NCI-H82 treated with DMSO at 0.1 percent for 48 hours (cell line): ENCODE data around the gene MAT2B.
"Not testable (repeated sequence)": the region's sequence is repeated elsewhere in the genome, so short reads cannot be mapped to it uniquely, and the experiment has no call there.

ENCODE experiments used
- DNase-seq: peaks from one replicate; lab custom pipeline; 2025; ENCODE audit not compliant: unreplicated experiment; lab: John Stamatoyannopoulos, UW

MAT2B gene

GRCh38 chr5:163503106-163504078 lies 2.0 kb upstream of the MAT2B start:
- peak; percentile 21 for DNase-seq

GRCh38 chr5:163504079-163504931 lies 1.1 kb upstream of the MAT2B start:
- DNase-seq: no peak

- DNase-seq: no peak
Observed at GRCh38 chr5:163505049-163505367, 411 bp upstream of the MAT2B start.

DNA sequence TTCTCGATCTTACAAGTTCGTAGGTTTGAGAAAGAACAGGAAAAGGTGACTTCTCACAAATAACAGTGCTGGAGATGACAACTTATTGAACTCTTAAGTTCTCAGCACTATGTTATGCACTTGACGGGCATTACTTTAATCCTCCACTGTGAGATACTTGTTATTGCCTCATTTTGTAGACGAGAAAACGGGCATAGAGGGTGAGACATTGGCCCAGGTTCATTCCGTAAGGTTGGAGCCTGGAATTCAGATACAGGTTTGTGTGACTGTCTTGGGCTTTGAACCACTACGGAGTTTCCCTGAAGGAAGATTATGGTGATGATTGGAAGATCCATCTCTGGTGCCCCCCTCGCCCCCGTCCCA lies 657 bp downstream of the MAT2B start:
- DNase-seq: no peak

DNA sequence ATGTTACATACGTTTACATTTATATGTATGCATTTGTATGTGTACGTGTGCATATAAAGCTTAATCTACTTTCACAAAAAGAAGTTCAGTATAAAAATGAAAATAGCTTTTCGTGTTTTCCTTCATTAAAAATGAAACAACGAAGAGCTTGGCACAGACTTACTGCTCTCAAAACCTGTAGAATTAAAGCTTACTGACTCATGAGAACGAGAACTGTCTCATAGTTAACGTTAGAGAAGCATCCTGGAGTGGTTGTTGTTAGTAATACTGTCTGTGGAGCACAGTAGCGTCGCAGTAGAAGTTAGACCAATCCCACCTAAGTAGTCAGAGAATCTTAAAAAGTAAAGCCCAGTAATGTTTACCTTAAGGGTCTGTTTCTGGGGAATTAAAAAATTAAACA lies 1.3 kb downstream of the MAT2B start:
- DNase-seq: no peak

DNA sequence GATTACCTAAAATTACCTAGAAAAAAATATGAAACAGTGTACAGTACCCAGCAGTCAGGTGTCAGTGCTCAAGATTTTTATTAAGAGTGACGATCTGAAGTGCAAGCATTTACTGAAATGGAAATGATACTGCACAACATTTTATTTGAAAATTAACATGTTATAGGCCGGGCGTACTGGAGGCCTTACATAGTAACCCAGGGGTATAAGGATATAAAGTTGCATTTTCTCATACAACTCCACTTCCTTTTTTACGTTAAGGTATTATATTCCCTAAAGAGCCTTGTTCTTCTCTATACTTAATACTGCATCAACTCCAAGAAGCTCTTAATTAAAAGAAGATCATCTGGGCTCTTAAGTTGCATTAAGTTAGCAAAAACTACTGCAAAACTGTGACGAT lies 3.3 kb downstream of the MAT2B start:
- DNase-seq: no peak

DNA sequence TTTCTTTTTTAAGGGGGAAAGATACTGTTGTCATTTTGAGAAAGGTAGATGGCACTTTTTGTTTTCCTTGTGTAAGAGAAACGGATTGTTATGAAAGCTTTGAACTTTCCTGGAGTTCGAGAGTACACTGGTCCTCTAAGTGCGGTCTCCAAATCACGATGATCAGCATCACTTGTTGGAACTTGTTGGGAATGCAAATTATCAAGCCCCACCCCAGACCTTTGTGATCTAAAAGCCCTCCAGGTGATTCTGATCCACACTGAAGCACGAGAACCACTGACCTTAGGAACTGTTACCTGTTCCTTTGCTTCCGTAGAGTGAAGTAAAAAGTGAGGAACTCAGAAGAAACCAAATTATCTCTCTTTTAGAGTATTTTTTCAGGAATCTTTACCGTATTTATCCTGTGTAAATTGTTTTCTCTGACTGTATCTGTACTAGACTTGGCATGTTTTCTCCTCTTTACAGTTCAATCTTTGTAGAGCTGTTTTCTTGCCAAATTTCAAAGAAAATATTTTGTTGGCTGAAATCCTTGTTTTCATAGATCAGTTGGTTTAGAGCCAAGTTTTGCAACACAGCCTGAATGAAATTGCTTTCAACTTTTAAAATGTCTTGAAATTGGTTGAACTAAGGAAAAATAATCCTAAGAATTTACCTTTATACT lies 4.0 kb downstream of the MAT2B start:
- DNase-seq: no peak

- no peak for DNase-seq
Observed at GRCh38 chr5:163512526-163512925, 7.1 kb downstream of the MAT2B start.

DNA sequence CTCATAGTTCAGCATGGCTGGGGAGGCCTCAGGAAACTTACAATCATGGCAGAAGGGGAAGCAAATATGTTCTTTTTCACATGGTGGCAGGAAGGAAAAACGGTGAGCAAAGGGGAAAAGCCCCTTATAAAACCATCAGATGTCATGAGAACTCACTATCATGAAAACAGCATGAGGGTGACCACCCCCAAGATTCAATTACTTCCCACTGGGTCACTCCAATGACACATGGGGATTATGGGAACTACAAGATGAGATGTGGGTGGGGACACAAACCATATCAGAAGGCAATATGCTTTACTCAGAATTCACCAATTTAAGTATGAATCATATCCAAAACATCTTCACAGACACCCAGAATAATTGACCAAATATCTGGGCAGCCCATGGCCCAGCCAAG lies 19.7 kb downstream of the MAT2B start:
- DNase-seq: no peak

DNA sequence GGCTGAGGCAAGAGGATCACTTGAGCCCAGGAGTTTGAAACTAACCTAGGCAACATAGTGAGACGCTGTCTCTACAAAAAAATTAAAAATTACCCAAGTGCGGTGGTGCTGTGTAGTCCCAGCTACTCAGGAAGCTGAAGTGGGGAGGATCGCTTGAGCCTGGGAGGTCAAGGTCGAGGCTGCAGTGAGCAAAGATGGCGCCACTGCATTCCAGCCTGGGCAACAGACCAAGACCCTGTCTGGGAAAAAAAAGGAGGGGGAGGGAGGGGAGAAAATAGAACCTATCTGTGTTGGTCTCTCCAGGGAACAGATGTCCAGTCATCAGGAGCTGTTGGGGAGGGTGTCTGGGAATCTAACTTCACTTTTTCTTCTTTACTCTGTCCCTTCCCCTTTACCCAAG lies 24.3 kb downstream of the MAT2B start:
- no peak for DNase-seq

DNA sequence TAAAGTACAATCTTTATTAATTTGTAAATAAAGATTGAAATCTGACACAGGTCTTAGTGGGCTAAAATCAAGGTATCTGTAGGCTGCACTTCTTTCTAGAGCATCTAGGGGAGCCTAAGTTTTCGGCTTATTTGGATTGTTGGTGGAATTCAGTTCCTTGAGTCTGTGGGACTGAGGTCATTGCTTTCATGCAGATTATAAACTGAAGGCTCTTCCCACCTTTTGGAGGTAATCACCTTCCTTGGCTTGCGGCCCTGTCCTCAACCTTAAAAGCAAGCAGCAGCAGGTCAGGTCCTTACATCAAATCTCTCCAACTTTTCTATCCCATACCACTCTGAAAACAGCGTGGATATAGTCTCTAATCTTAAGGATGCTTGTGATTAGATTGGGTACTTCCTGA lies 25.9 kb downstream of the MAT2B start:
- no peak for DNase-seq

DNA sequence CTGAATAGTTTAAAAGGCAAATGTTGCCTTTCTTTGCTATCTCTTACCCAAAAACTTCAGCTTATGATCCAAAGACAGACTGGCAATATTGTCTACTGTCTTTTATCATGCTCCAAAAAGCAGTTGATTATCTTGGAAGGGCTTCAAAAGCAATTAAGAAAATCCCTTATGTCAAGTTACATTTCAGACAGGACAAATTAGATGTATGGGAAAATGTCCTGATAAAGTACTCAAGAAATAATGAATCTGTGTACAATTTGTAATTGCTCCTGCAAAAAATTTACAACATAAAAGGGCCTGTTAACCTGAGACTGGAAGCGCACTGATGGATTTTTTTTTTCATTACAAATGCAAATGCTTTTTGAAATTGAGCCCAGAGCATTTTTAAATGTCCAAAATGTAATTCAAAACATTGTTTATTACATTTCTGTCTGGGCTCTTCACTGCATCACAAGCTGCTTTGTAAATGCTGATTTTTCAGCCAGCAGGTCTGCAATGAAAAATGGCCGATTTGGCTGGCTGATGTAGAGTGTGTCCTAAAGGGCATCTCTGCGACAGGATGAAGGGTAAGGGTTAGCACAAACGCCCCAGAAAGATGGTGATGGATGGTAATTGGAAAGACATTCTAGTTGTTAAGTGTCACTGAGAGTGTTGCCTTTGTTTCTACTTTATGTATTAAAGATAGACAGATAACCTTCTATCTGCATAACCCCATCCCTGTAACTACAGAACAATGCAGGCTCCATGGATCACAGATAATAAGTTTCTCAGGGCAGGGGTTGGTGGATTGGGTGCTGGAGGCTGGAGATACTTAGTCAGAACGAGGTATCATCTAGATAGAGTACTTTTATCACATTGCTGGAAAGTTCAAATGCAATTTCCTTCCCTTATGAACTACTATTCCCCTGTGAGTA lies 27.0 kb downstream of the MAT2B start:
- DNase-seq: no peak

- no peak for DNase-seq
Observed at GRCh38 chr5:163533223-163533622, 27.8 kb downstream of the MAT2B start.

DNA sequence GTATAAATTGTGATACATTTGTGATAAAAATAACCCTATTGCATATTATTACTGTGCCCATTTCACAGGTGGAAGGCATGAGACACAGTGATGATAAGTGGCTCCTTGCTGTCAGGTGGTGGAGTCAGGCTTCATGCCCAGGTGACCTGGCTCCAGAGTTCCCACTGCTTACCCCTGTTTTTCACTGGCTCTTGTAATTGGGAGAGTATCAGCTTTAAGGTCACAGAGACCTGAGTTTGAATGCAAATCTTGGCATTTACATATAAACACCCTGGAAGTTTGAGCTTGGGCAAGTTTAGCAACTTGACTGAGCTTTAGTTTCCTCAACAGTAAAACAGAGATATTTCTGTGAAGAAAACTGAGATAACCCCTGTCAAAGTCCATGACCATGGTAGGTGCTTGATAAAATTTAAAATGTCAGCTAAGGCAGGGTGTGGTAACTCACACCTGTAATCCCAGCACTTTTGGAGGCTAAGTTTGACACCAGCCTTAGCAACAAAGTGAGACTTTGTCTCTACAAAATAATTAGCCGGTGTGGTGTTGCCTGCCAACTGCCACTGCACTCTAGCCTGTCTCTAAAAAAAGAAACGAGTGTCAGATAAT lies 29.2 kb downstream of the MAT2B start:
- DNase-seq: no peak

GRCh38 chr5:163535290-163535689 lies 29.9 kb downstream of the MAT2B start:
- DNase-seq: no peak

DNA sequence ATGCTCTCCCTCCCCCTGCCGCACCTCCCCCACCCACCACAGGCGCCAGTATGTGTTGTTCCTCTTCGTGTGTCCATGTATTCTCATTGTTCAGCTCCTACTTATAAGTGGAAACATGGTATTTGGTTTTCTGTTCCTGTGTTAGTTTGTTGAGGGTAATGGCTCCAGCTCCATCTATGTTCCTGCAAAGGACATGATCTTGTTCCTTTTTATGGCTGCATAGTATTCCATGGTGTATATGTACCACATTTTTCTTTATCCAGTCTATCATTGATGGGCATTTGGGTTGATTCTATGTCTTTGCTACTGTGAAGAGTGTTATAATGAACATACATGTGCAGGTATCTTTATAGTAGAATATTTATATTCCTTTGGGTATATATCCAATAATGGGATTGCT lies 31.0 kb downstream of the MAT2B start:
- not testable (repeated sequence) for DNase-seq

GRCh38 chr5:163540696-163541095 lies 35.3 kb downstream of the MAT2B start:
- no peak for DNase-seq

GRCh38 chr5:163542771-163543170 lies 37.4 kb downstream of the MAT2B start:
- DNase-seq: no peak

DNA sequence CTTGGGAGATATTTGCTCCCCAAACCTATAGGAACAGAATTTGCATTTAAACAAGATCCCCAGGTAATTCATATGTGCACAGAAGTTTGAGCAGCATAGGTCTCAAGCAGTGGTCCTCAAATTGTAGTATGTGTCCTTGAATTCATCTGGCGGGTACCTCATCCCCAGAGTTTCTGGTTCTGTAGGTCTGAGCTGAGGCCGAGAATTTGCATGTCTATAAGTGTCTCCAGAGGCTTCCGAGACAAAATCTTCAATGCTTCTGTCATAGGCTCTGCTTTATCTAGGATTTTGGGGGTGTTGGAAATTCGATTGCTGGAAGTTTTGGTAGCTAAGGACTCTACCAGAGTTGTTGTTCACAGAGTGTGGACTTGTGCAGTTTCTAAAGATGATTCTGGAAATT lies 38.6 kb downstream of the MAT2B start:
- DNase-seq: no peak

- DNase-seq: peak; percentile 92
Observed at GRCh38 chr5:163544836-163545235, 39.4 kb downstream of the MAT2B start.
